AG04449 (cell line): ENCODE results near the gene USH1C.

Experiments
- CTCF ChIA-PET: fragments of 350-600 bp; formaldehyde crosslinking; extraction: SDS; loops from one replicate; lab custom pipeline; 2021; ENCODE audit warnings: antibody characterized with exemption; lab: Yijun Ruan, JAX
- POLR2A ChIA-PET: fragments of 400-600, 350-600 bp; formaldehyde crosslinking; extraction: SDS; loops from one replicate; lab custom pipeline; 2020; ENCODE audit warnings: antibody characterized with exemption, inconsistent platforms; lab: Yijun Ruan, JAX
- DNase-seq: peaks from one replicate; pipeline ENCODE4 v3.0.0-alpha.2; 2010; ENCODE audit warnings: low read depth, low spot score
- H3K4me3 ChIP-seq: 2 replicates; pipeline ENCODE4 v1.5.1; 2011; ENCODE audit warnings: low read depth, mild to moderate bottlenecking, control low read depth, low read length
- CTCF ChIP-seq: IDR thresholded peaks from one replicate; pipeline ENCODE4 v1.5.1; 2011; ENCODE audit warnings: mild to moderate bottlenecking, moderate library complexity, low read length, control low read depth, inconsistent platforms; ENCODE audit not compliant: insufficient read depth; ENCODE audit errors: missing control alignments

Gene USH1C

GRCh38 chr11:17508791-17509190 is 35.4 kb downstream of the USH1C start:
- ChIA-PET POLR2A (no interaction called here), CTCF (interaction anchor here (0.9 to 9.4 kb wide), 5 partner anchors 9 to 279 kb away, joined by 4 to 116 read pairs (median 8); no protein-coding TSS in a partner anchor)
- DNase-seq = no peak
- H3K4me3 ChIP-seq = no peak overlapping the region
- no peak for TF ChIP-seq CTCF

GRCh38 chr11:17508306-17508705 is 35.9 kb downstream of the USH1C start:
- POLR2A ChIA-PET = no interaction called here
- no peak for DNase-seq
- CTCF ChIA-PET = interaction anchor here (0.9 to 9.4 kb wide), 4 partner anchors 122 to 278 kb away, joined by 5 to 116 read pairs (median 30); no protein-coding TSS in a partner anchor
- no peak overlapping the region for H3K4me3 ChIP-seq
- no peak for TF ChIP-seq CTCF

GRCh38 chr11:17507773-17508172 is 36.4 kb downstream of the USH1C start:
- ChIA-PET CTCF (interaction anchor here (1.1 to 9.4 kb wide), 5 partner anchors 9 to 278 kb away, joined by 3 to 116 read pairs (median 8); no protein-coding TSS in a partner anchor), POLR2A (no interaction called here)
- no peak for DNase-seq
- no peak overlapping the region for H3K4me3 ChIP-seq
- TF ChIP-seq CTCF = no peak

GRCh38 chr11:17506942-17507341 is 37.3 kb downstream of the USH1C start:
- ChIA-PET CTCF (interaction anchor here (0.7 to 9.4 kb wide), 10 partner anchors 8 to 687 kb away, joined by 3 to 116 read pairs (median 6); partner anchors contain the start of gene KCNJ11), POLR2A (no interaction called here)
- no peak for DNase-seq
- TF ChIP-seq CTCF = no peak
- no peak overlapping the region for H3K4me3 ChIP-seq

- no peak for TF ChIP-seq CTCF
- POLR2A ChIA-PET = no interaction called here
- DNase-seq = no peak
- H3K4me3 ChIP-seq = no peak overlapping the region
- CTCF ChIA-PET = interaction anchor here (0.7 to 9.4 kb wide), 8 partner anchors 13 to 686 kb away, joined by 4 to 116 read pairs (median 8); partner anchors contain the start of gene KCNJ11
These were observed 37.9 kb downstream of the USH1C start for GRCh38 chr11:17506314-17506713.

- ChIA-PET POLR2A (no interaction called here), CTCF (interaction anchor here (0.7 to 9.4 kb wide), 14 partner anchors 8 to 685 kb away, joined by 3 to 116 read pairs (median 7); partner anchors contain the start of gene KCNJ11)
- no peak overlapping the region for H3K4me3 ChIP-seq
- no peak for TF ChIP-seq CTCF
- no peak for DNase-seq
These were observed 39.1 kb downstream of the USH1C start for GRCh38 chr11:17505146-17505545.
